ENCODE results near the gene C1QTNF2. TPM values are rescaled to one million over a fixed set of nuclear protein-coding genes. Genes with fewer than 3 reads are reported as not detected.

Gene C1QTNF2
- total RNA-seq, 1 experiment from 2014 or later = 0.39 TPM

GRCh38 chr5:160376416-160376815 lies 6.0 kb upstream of the C1QTNF2 start:
- POLR2A ChIA-PET (ENCODE audit: low non-redundant PET) = interaction anchor here (0.5 kb wide), 1 partner anchor 354 kb away, joined by 3 read pairs; no protein-coding TSS in a partner anchor
- intact Hi-C loops (cut with micrococcal nuclease; ENCODE audit: unreplicated experiment) = no loop called here
- TF ChIP-seq EZH2 (IDR thresholded peaks at IDR 0.05; ENCODE audit: borderline replicate concordance, low read depth, low read length, poor library complexity, severe bottlenecking) (no peak), CTCF (conservative IDR thresholded peaks at IDR 0.05; ENCODE audit: low read depth, low read length) (no peak)

GRCh38 chr5:160375701-160376100 lies 5.3 kb upstream of the C1QTNF2 start:
- no peaks in the 10 kb centered on the region for H3K9me3 ChIP-seq (ENCODE audit: low read depth, low read length, poor library complexity, severe bottlenecking)
- TF ChIP-seq CTCF (conservative IDR thresholded peaks at IDR 0.05; ENCODE audit: low read depth, low read length) (no peak), EZH2 (IDR thresholded peaks at IDR 0.05; ENCODE audit: borderline replicate concordance, low read depth, low read length, poor library complexity, severe bottlenecking) (no peak)
- no peak overlapping the region for H3K27ac ChIP-seq (ENCODE audit: low read depth, low read length, poor library complexity, severe bottlenecking)
- no peaks in the 10 kb centered on the region for H3K36me3 ChIP-seq (ENCODE audit: insufficient read depth, low read length, poor library complexity, severe bottlenecking)
- POLR2A ChIA-PET (ENCODE audit: low non-redundant PET) = no interaction called here
- H3K4me3 ChIP-seq (ENCODE audit: low read depth, low read length, poor library complexity, severe bottlenecking) = no peak overlapping the region
- CTCF ChIA-PET = no interaction called here
- DNase-seq (ENCODE audit: low spot score) = no peak
- no peaks in the 10 kb centered on the region for H3K4me1 ChIP-seq (ENCODE audit: insufficient read depth, low read length, poor library complexity, severe bottlenecking)
- peaks cover 8% of the 10 kb centered on the region for H3K27me3 ChIP-seq (replicated peaks; ENCODE audit: insufficient read depth, low read depth, low read length, poor library complexity)
- no TSS peak for BruUV-seq (replicated peaks)
- intact Hi-C loops (cut with micrococcal nuclease; ENCODE audit: unreplicated experiment) = no loop called here

More at GRCh38 chr5:160376416-160376815, 6.0 kb upstream of the C1QTNF2 start:
- no peak for DNase-seq (ENCODE audit: low spot score)
- CTCF ChIA-PET = no interaction called here
- Histone ChIP-seq H3K36me3 (ENCODE audit: insufficient read depth, low read length, poor library complexity, severe bottlenecking) (no peaks in the 10 kb centered on the region), H3K4me3 (ENCODE audit: low read depth, low read length, poor library complexity, severe bottlenecking) (no peak overlapping the region), H3K27me3 (replicated peaks; ENCODE audit: insufficient read depth, low read depth, low read length, poor library complexity) (peaks cover 8% of the 10 kb centered on the region), H3K27ac (ENCODE audit: low read depth, low read length, poor library complexity, severe bottlenecking) (no peak overlapping the region), H3K9me3 (ENCODE audit: low read depth, low read length, poor library complexity, severe bottlenecking) (no peaks in the 10 kb centered on the region), H3K4me1 (ENCODE audit: insufficient read depth, low read length, poor library complexity, severe bottlenecking) (no peaks in the 10 kb centered on the region)
- no TSS peak for BruUV-seq (replicated peaks)

GRCh38 chr5:160375166-160375565 lies 4.7 kb upstream of the C1QTNF2 start:
- no peak for TF ChIP-seq EZH2 (IDR thresholded peaks at IDR 0.05; ENCODE audit: borderline replicate concordance, low read depth, low read length, poor library complexity, severe bottlenecking)
- TF ChIP-seq CTCF (conservative IDR thresholded peaks at IDR 0.05; ENCODE audit: low read depth, low read length) = no peak
- ChIA-PET POLR2A (ENCODE audit: low non-redundant PET) (no interaction called here), CTCF (no interaction called here)
- BruUV-seq (replicated peaks) = no TSS peak
- Histone ChIP-seq H3K9me3 (ENCODE audit: low read depth, low read length, poor library complexity, severe bottlenecking) (no peaks in the 10 kb centered on the region), H3K27ac (ENCODE audit: low read depth, low read length, poor library complexity, severe bottlenecking) (no peak overlapping the region), H3K4me1 (ENCODE audit: insufficient read depth, low read length, poor library complexity, severe bottlenecking) (no peaks in the 10 kb centered on the region), H3K4me3 (ENCODE audit: low read depth, low read length, poor library complexity, severe bottlenecking) (no peak overlapping the region), H3K27me3 (replicated peaks; ENCODE audit: insufficient read depth, low read depth, low read length, poor library complexity) (peaks cover 10% of the 10 kb centered on the region), H3K36me3 (ENCODE audit: insufficient read depth, low read length, poor library complexity, severe bottlenecking) (no peaks in the 10 kb centered on the region)
- DNase-seq (ENCODE audit: low spot score) = no peak
- intact Hi-C loops (cut with micrococcal nuclease; ENCODE audit: unreplicated experiment) = no loop called here

Data from A673 (cell line).